PC-3 (cell line): Measurements from ENCODE around the gene CTU1. TPM values are rescaled to one million over a fixed set of nuclear protein-coding genes. Genes with fewer than 3 reads are reported as not detected.

Experiments
- ATAC-seq: fragments of 200-7000 bp; cut with Tn5 transposase; 2 replicates; pipeline ENCODE4 v1.9.1; 2020; ENCODE audit warnings: mild to moderate bottlenecking, moderate library complexity
- BruUV-seq: library from RNA; stranded (reverse); fragments of 400-500 nt; replicated peaks from 2 replicates; lab custom pipeline; 2021; lab: Mats Ljungman, UMichigan
- CTCF ChIA-PET: fragments of 300-600 bp; sonication (Branson Sonifier 250); formaldehyde crosslinking; loops from one replicate; lab custom pipeline; 2022; ENCODE audit warnings: antibody characterized with exemption; lab: Charles Lee
- POLR2A ChIA-PET: fragments of 300-600 bp; sonication (Branson Sonifier 250); formaldehyde crosslinking; loops from one replicate; lab custom pipeline; 2022; ENCODE audit warnings: antibody characterized with exemption; ENCODE audit not compliant: unreplicated experiment; lab: Charles Lee
- DNase-seq: peaks from one replicate; pipeline ENCODE4 v3.0.0-alpha.2; 2015
- H2AFZ ChIP-seq: fragments of 300-600 bp; sonication (generic); 2 replicates; pipeline ENCODE4 v1.6.0; 2016; ENCODE audit warnings: antibody characterized with exemption, low read length
- H3F3A ChIP-seq: fragments of 300-600 bp; sonication (generic); one replicate; pipeline ENCODE4 v1.6.0; 2017; ENCODE audit warnings: antibody characterized with exemption, low read length, control low read depth, mild to moderate bottlenecking; ENCODE audit not compliant: unreplicated experiment
- H3K27ac ChIP-seq: fragments of 300-600 bp; sonication (generic); 2 replicates; pipeline ENCODE4 v1.5.1; 2016; ENCODE audit warnings: mild to moderate bottlenecking, low read length
- H3K27me3 ChIP-seq: fragments of 300-600 bp; sonication (generic); 2 replicates; pipeline ENCODE4 v1.6.1; 2016; ENCODE audit warnings: low read length, mixed read lengths
- H3K36me3 ChIP-seq: fragments of 300-600 bp; sonication (generic); 2 replicates; pipeline ENCODE4 v1.6.1; 2016; ENCODE audit warnings: low read depth, mixed run types, low read length, mixed read lengths
- H3K4me1 ChIP-seq: fragments of 300-600 bp; sonication (generic); 2 replicates; pipeline ENCODE4 v1.5.1; 2016; ENCODE audit warnings: low read length; ENCODE audit not compliant: insufficient read depth
- H3K4me2 ChIP-seq: fragments of 300-600 bp; sonication (generic); 2 replicates; pipeline ENCODE4 v1.6.0; 2016; ENCODE audit warnings: low read length
- H3K4me3 ChIP-seq: fragments of 300-600 bp; sonication (generic); 2 replicates; pipeline ENCODE4 v1.5.1; 2016; ENCODE audit warnings: mild to moderate bottlenecking, low read length, mixed read lengths
- H3K79me2 ChIP-seq: fragments of 300-600 bp; sonication (generic); 2 replicates; pipeline ENCODE4 v1.6.1; 2017; ENCODE audit warnings: low read length, mixed read lengths
- H3K9ac ChIP-seq: fragments of 300-600 bp; sonication (generic); 2 replicates; pipeline ENCODE4 v1.6.0; 2016; ENCODE audit warnings: mild to moderate bottlenecking, low read length
- H3K9me2 ChIP-seq: fragments of 300-600 bp; sonication (generic); replicated peaks from 2 replicates; pipeline ENCODE4 v1.6.1; 2016; ENCODE audit warnings: mixed run types, low read length, mixed read lengths
- H3K9me3 ChIP-seq: fragments of 300-600 bp; sonication (generic); 2 replicates; pipeline ENCODE4 v1.6.1; 2016; ENCODE audit warnings: low read length, mixed read lengths
- H4K20me1 ChIP-seq: fragments of 300-600 bp; sonication (generic); 2 replicates; pipeline ENCODE4 v1.6.1; 2016; ENCODE audit warnings: low read length, mixed read lengths
- CTCF ChIP-seq: fragments of 300-600 bp; sonication (generic); conservative IDR thresholded peaks from 2 replicates; pipeline ENCODE4 v1.5.1; 2017; ENCODE audit warnings: antibody characterized with exemption, low read depth, mild to moderate bottlenecking, low read length
- EZH2 ChIP-seq: fragments of 300-600 bp; sonication (generic); IDR thresholded peaks from one replicate; pipeline ENCODE4 v1.6.1; 2017; ENCODE audit warnings: antibody characterized with exemption, mild to moderate bottlenecking, low read length; ENCODE audit not compliant: unreplicated experiment
- EZH2phosphoT487 ChIP-seq: fragments of 300-600 bp; sonication (generic); IDR thresholded peaks from 2 replicates; pipeline ENCODE4 v1.6.1; 2018; ENCODE audit warnings: mild to moderate bottlenecking, antibody characterized with exemption, low read length, borderline replicate concordance
- intact Hi-C: fragments of 100-400 bp; cut with micrococcal nuclease; formaldehyde crosslinking; loops from 2 replicates; pipeline ENCODE4 v1.9.0; 2023
- total RNA-seq: library from RNA; depleted of rRNA; stranded (reverse); fragments of >200 nt; gene quantifications from 2 replicates; pipeline ENCODE4 v1.2.3, GENCODE V29; 2014

The CTU1 gene
- total RNA-seq, 1 experiment from 2014 or later: 29.0 TPM

- no peaks in the 10 kb centered on the region for H3K9me3 ChIP-seq
- POLR2A ChIA-PET: interaction anchor here (0.7 kb wide), 1 partner anchor 321 kb away, joined by 4 read pairs; no protein-coding TSS in a partner anchor
- ATAC-seq: no peak
Measured at GRCh38 chr19:51086153-51086850, 21.9 kb downstream of the CTU1 start.

GRCh38 chr19:51084505-51084904 lies 23.7 kb downstream of the CTU1 start:
- intact Hi-C loops: no loop called here
- Histone ChIP-seq H3K79me2 (no peaks in the 10 kb centered on the region), H3K9ac (no peak overlapping the region), H3K9me2 (no peaks in the 10 kb centered on the region), H3K27ac (no peak overlapping the region), H3K4me2 (no peak overlapping the region), H2AFZ (no peak overlapping the region), H3K4me3 (no peak overlapping the region), H4K20me1 (no peaks in the 10 kb centered on the region), H3K36me3 (no peaks in the 10 kb centered on the region), H3K9me3 (no peaks in the 10 kb centered on the region), H3K4me1 (no peaks in the 10 kb centered on the region), H3K27me3 (no peaks in the 10 kb centered on the region), H3F3A (no peaks in the 10 kb centered on the region)
- ATAC-seq (no peak), DNase-seq (no peak)
- no TSS peak for BruUV-seq
- TF ChIP-seq CTCF (no peak), EZH2phosphoT487 (no peak), EZH2 (no peak)
- ChIA-PET CTCF (no interaction called here), POLR2A (no interaction called here)

More at GRCh38 chr19:51086153-51086850, 21.9 kb downstream of the CTU1 start:
- Histone ChIP-seq H3K9me2 (no peaks in the 10 kb centered on the region), H3K9ac (no peak overlapping the region), H3K4me1 (peaks cover 6% of the 10 kb centered on the region; the same call in 1 of the 2 replicates), H3K36me3 (no peaks in the 10 kb centered on the region), H3F3A (no peaks in the 10 kb centered on the region), H3K4me2 (no peak overlapping the region), H4K20me1 (no peaks in the 10 kb centered on the region), H3K79me2 (no peaks in the 10 kb centered on the region), H3K27ac (no peak overlapping the region), H2AFZ (no peak overlapping the region), H3K27me3 (no peaks in the 10 kb centered on the region), H3K4me3 (no peak overlapping the region)
- intact Hi-C loops: no loop called here
- BruUV-seq: no TSS peak
- CTCF ChIA-PET: no interaction called here
- TF ChIP-seq CTCF (no peak), EZH2phosphoT487 (no peak), EZH2 (no peak)
- no peak for DNase-seq

GRCh38 chr19:51083783-51084182 lies 24.4 kb downstream of the CTU1 start:
- H3K4me2 ChIP-seq: no peak overlapping the region
- intact Hi-C loops: no loop called here
- H3K9me3 ChIP-seq: no peaks in the 10 kb centered on the region
- H3K4me1 ChIP-seq: no peaks in the 10 kb centered on the region
- H3K27me3 ChIP-seq: no peaks in the 10 kb centered on the region
- H3K27ac ChIP-seq: no peak overlapping the region
- no peaks in the 10 kb centered on the region for H3K36me3 ChIP-seq
- H3K9me2 ChIP-seq: no peaks in the 10 kb centered on the region
- H4K20me1 ChIP-seq: no peaks in the 10 kb centered on the region
- H3K79me2 ChIP-seq: no peaks in the 10 kb centered on the region
- ChIA-PET CTCF (no interaction called here), POLR2A (no interaction called here)
- TF ChIP-seq CTCF: no peak
- TF ChIP-seq EZH2phosphoT487: no peak
- no peak for TF ChIP-seq EZH2
- DNase-seq (no peak), ATAC-seq (no peak)
- no TSS peak for BruUV-seq
- no peak overlapping the region for H3K9ac ChIP-seq
- H2AFZ ChIP-seq: no peak overlapping the region
- H3K4me3 ChIP-seq: no peak overlapping the region
- H3F3A ChIP-seq: no peaks in the 10 kb centered on the region
